Esophagus muscularis mucosa (tissue), 3 donors: ENCODE data around the gene CXCL13.

Source experiments
- CTCF ChIP-seq, 3 experiments: fragments of 200-600 bp in 2 of 3; fragments of 450-650 bp in 1 of 3; sonication (generic) in 2 of 3; IDR thresholded peaks; one replicate each; pipeline ENCODE4 v1.5.1; 2017 to 2019; ENCODE audit warnings: antibody characterized with exemption in 3 of 3, mild to moderate bottlenecking in 2 of 3, moderate library complexity in 1 of 3
- POLR2A ChIP-seq: fragments of 450-650 bp; IDR thresholded peaks from one replicate; pipeline ENCODE4 v1.6.1; 2017; ENCODE audit warnings: antibody characterized with exemption, moderate library complexity, mild to moderate bottlenecking, low read depth

- TF ChIP-seq CTCF (IDR thresholded peaks at IDR 0.05) (no peak), POLR2A (no peak)
These were observed 26.1 kb upstream of the CXCL13 start for GRCh38 chr4:77579406-77580076.
